C4-2B (cell line): ENCODE measurements around the gene MRRF.

Experiments used
- ZFX ChIP-seq: fragments of 450-650 bp; IDR thresholded peaks from 2 replicates; pipeline ENCODE4 v1.6.1; 2017
- TF ChIP-seq, protein P1 (sequence below): fragments of 450-650 bp; conservative IDR thresholded peaks from 2 replicates; pipeline ENCODE4 v1.5.1; 2017; ENCODE audit warnings: mild to moderate bottlenecking

DNA sequence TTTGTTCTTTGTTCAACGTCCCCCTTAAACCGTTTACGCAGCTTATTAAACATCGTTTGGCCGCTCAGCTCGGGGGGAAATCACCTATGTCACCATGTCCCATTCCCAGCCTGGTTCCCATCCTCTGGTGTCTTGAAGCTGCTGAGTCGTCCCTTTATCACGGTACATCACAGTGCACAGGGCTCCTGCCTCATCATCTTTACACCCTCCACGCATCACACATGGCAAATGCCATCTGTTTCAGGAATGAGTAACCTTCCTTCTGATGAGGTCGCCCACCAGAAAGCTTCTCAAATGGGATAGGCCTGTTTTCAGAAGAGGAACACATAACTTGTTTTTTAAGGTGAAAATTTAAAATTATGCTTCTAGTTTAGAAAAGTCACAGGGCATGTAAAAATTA lies 28.0 kb upstream of the MRRF start:
- TF ChIP-seq, protein P1, sequence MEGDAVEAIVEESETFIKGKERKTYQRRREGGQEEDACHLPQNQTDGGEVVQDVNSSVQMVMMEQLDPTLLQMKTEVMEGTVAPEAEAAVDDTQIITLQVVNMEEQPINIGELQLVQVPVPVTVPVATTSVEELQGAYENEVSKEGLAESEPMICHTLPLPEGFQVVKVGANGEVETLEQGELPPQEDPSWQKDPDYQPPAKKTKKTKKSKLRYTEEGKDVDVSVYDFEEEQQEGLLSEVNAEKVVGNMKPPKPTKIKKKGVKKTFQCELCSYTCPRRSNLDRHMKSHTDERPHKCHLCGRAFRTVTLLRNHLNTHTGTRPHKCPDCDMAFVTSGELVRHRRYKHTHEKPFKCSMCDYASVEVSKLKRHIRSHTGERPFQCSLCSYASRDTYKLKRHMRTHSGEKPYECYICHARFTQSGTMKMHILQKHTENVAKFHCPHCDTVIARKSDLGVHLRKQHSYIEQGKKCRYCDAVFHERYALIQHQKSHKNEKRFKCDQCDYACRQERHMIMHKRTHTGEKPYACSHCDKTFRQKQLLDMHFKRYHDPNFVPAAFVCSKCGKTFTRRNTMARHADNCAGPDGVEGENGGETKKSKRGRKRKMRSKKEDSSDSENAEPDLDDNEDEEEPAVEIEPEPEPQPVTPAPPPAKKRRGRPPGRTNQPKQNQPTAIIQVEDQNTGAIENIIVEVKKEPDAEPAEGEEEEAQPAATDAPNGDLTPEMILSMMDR = no peak
- no peak for TF ChIP-seq ZFX
